GM06990 (cell line): Measurements from ENCODE around the gene IRF4.
"Not testable (repeated sequence)": the region's sequence is repeated elsewhere in the genome, so short reads cannot be mapped to it uniquely, and the experiment has no call there.

Experiments
- DNase-seq: peaks from one replicate; pipeline ENCODE4 v3.0.0-alpha.2; 2011; ENCODE audit not compliant: insufficient read length; ENCODE audit errors: extremely low read depth
- H3K27me3 ChIP-seq: replicated peaks from 2 replicates; pipeline ENCODE4 v1.6.0; 2011; ENCODE audit warnings: low read length; ENCODE audit not compliant: control insufficient read depth, insufficient read depth
- H3K36me3 ChIP-seq: 2 replicates; pipeline ENCODE4 v1.5.1; 2011; ENCODE audit warnings: low read length; ENCODE audit not compliant: control insufficient read depth, insufficient read depth
- H3K4me3 ChIP-seq: replicated peaks from 2 replicates; pipeline ENCODE4 v1.5.1; 2011; ENCODE audit warnings: low read depth, mild to moderate bottlenecking, control low read depth, low read length
- CTCF ChIP-seq: IDR thresholded peaks from 2 replicates; pipeline ENCODE4 v1.5.1; 2011; ENCODE audit warnings: low read length, control low read depth, mild to moderate bottlenecking, inconsistent platforms; ENCODE audit not compliant: insufficient read depth, poor library complexity, severe bottlenecking

The IRF4 gene

DNA sequence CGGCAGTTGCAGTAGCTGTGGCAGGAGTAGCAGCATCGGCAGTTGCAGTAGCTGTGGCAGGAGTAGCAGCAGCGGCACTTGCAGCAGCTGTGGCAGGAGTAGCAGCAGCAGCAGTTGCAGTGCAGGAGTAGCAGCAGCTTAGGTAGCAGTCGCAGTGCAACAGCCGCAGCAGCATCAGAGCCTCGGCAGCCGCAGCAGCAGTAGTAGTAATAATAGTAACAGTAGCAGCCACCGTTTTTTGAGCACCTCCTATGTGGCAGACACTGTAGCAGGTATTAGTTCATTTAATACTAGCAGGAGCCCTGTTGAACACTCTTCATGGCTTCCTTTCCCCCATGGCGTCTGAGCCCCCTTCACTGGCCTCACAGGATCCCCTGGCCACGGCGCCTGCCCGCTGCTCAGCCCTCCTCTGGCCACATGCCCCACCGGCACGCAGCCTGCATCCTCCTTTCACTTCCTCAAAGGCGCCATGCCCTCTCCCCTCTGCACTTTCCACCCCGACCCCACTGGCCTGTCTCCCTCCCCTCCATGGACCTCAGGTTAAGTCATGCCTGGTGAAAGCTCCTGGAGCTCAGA, 19.1 kb upstream of the IRF4 start:
- DNase-seq = no peak
- TF ChIP-seq CTCF = no peak
- H3K36me3 ChIP-seq = no peaks in the 10 kb centered on the region
- H3K4me3 ChIP-seq = no peak overlapping the region
- no peaks in the 10 kb centered on the region for H3K27me3 ChIP-seq

- no peaks in the 10 kb centered on the region for H3K27me3 ChIP-seq
- no peak for TF ChIP-seq CTCF
- no peak for DNase-seq
Observed at GRCh38 chr6:373031-373430, 18.5 kb upstream of the IRF4 start.

DNA sequence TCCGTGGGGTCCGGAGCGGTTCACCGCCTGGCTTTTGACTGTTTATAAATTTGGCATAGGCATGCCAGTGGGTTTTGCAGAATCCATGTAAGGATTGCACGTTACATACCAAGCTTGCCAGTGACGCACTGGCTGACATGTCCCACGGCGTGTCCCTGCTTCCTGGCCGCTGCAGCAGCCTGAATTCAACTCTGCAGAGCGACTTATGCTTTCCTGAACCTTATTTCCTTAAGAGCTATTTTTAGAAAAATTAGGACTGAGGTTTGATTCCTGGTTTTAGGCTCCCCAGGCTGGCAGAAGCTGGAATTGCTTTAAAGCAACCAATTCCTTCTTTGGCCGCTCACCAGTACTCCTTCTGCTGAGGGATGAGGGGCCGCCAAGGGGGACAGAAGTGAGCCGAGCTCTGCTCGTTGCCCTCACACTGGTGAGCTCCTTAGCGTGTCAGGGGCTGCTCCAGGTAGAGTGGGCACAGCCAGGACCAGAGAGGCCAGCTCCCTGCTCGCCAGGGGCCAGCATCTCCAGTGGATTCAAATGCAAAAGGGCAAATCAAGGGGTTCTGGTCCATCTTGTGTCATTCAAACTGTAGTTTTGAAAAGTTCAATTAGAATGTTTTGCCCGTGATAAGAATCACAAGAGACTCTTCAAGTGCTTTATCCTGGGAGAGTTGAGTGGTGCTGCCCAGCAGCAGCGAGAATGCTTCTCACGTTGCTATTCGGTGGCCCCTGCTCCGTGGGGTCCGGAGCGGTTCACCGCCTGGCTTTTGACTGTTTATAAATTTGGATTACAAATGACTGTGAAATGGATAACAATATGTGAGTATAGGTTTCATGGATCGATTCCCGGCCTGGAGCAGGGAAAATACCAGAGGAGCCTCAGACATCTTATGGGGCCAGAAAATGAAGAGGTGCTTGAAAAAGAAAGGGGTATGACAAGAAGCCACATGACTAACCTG, 17.5 kb upstream of the IRF4 start:
- TF ChIP-seq CTCF = no peak
- DNase-seq = no peak
- no peaks in the 10 kb centered on the region for H3K36me3 ChIP-seq
- H3K4me3 ChIP-seq = no peak overlapping the region
- no peaks in the 10 kb centered on the region for H3K27me3 ChIP-seq

More at GRCh38 chr6:373031-373430, 18.5 kb upstream of the IRF4 start:
- no peak overlapping the region for H3K4me3 ChIP-seq
- H3K36me3 ChIP-seq = no peaks in the 10 kb centered on the region

GRCh38 chr6:374956-375355, 16.6 kb upstream of the IRF4 start:
- H3K36me3 ChIP-seq = no peaks in the 10 kb centered on the region
- DNase-seq = no peak
- TF ChIP-seq CTCF = no peak
- H3K4me3 ChIP-seq = no peak overlapping the region
- no peaks in the 10 kb centered on the region for H3K27me3 ChIP-seq

- no peaks in the 10 kb centered on the region for H3K27me3 ChIP-seq
- DNase-seq = no peak
- H3K36me3 ChIP-seq = no peaks in the 10 kb centered on the region
- H3K4me3 ChIP-seq = no peak overlapping the region
- no peak for TF ChIP-seq CTCF
Observed at GRCh38 chr6:376827-377640, 14.5 kb upstream of the IRF4 start.

DNA sequence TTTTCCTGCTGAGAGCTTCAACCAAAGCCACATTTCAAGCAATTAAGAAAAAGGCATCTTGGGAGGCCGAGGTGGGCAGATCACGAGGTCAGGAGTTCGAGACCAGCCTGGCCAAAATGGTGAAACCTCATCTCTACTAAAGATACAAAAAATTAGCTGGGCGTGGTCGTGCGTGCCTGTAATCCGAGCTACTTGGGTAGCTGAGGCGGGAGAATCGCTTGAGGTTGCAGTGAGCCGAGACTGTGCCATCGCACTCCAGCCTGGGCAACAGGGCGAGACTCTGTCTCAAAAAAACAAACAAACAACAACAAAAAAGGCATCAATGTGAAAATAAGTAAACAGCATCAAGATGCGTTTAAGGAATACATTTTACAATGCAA, 13.9 kb upstream of the IRF4 start:
- not testable (repeated sequence) for DNase-seq, H3K36me3 ChIP-seq, H3K27me3 ChIP-seq, H3K4me3 ChIP-seq
